Stimulated activated naive CD4-positive, alpha-beta T cell (primary cell): ENCODE results near the gene KCNQ1OT1.

Experiments
- DNase-seq, 6 experiments: peaks; one replicate each; lab custom pipeline; 2025; lab: John Stamatoyannopoulos, UW

Gene KCNQ1OT1

GRCh38 chr11:2594267-2594666 is 105.5 kb downstream of the KCNQ1OT1 start:
- DNase-seq = no peak

- no peak for DNase-seq
Measured at GRCh38 chr11:2593393-2593950, 106.3 kb downstream of the KCNQ1OT1 start.

GRCh38 chr11:2592559-2593392 is 107.0 kb downstream of the KCNQ1OT1 start:
- DNase-seq = no peak

GRCh38 chr11:2591805-2592204 is 108.0 kb downstream of the KCNQ1OT1 start:
- DNase-seq = no peak

GRCh38 chr11:2590965-2591754 is 108.6 kb downstream of the KCNQ1OT1 start:
- DNase-seq = no peak

GRCh38 chr11:2590131-2590964 is 109.4 kb downstream of the KCNQ1OT1 start:
- no peak for DNase-seq

GRCh38 chr11:2589538-2589934 is 110.3 kb downstream of the KCNQ1OT1 start:
- no peak for DNase-seq

GRCh38 chr11:2588809-2589537 is 110.8 kb downstream of the KCNQ1OT1 start:
- no peak for DNase-seq

- DNase-seq = no peak
Measured at GRCh38 chr11:2587976-2588748, 111.6 kb downstream of the KCNQ1OT1 start.

GRCh38 chr11:2587132-2587930 is 112.5 kb downstream of the KCNQ1OT1 start:
- DNase-seq = no peak

GRCh38 chr11:2586793-2587131 is 113.0 kb downstream of the KCNQ1OT1 start:
- DNase-seq = no peak

- DNase-seq = no peak
Measured at GRCh38 chr11:2586087-2586792, 113.6 kb downstream of the KCNQ1OT1 start.

- no peak for DNase-seq
Measured at GRCh38 chr11:2585566-2586086, 114.2 kb downstream of the KCNQ1OT1 start.

- no peak for DNase-seq
Measured at GRCh38 chr11:2584812-2585565, 114.8 kb downstream of the KCNQ1OT1 start.

GRCh38 chr11:2584434-2584811 is 115.4 kb downstream of the KCNQ1OT1 start:
- no peak for DNase-seq

- no peak for DNase-seq
Measured at GRCh38 chr11:2583605-2583958, 116.2 kb downstream of the KCNQ1OT1 start.

- DNase-seq = no peak
Measured at GRCh38 chr11:2582946-2583604, 116.7 kb downstream of the KCNQ1OT1 start.
